H9 (cell line): ENCODE measurements around the gene USP21. TPM values are rescaled to one million over a fixed set of nuclear protein-coding genes. Genes with fewer than 3 reads are reported as not detected.

Experiments used
- DNase-seq: peaks from one replicate; pipeline ENCODE4 v3.0.0-alpha.2; 2017
- H2AFZ ChIP-seq: one replicate; pipeline ENCODE4 v1.6.1; 2013; ENCODE audit warnings: mild to moderate bottlenecking, low read length, control low read depth, moderate library complexity
- H2AK5ac ChIP-seq: 2 replicates; pipeline ENCODE4 v1.6.1; 2013; ENCODE audit warnings: low read length, control low read depth, mixed read lengths; ENCODE audit not compliant: insufficient read length
- H2BK120ac ChIP-seq: one replicate; pipeline ENCODE4 v1.6.1; 2013; ENCODE audit warnings: low read depth, mild to moderate bottlenecking, low read length, control low read depth, inconsistent platforms; ENCODE audit not compliant: poor library complexity, severe bottlenecking
- H2BK12ac ChIP-seq: 2 replicates; pipeline ENCODE4 v1.6.1; 2013; ENCODE audit warnings: low read length, control low read depth, mixed read lengths, low read depth; ENCODE audit not compliant: insufficient read length
- H2BK15ac ChIP-seq: 2 replicates; pipeline ENCODE4 v1.6.1; 2013; ENCODE audit warnings: low read depth, low read length, control low read depth
- H2BK20ac ChIP-seq: one replicate; pipeline ENCODE4 v1.6.1; 2013; ENCODE audit warnings: low read depth, mild to moderate bottlenecking, low read length, control low read depth, inconsistent platforms; ENCODE audit not compliant: poor library complexity, severe bottlenecking
- H2BK5ac ChIP-seq: 2 replicates; pipeline ENCODE4 v1.6.1; 2013; ENCODE audit warnings: low read length, control low read depth, mixed read lengths; ENCODE audit not compliant: insufficient read length
- H3K14ac ChIP-seq: 2 replicates; pipeline ENCODE4 v1.6.1; 2013; ENCODE audit warnings: low read length, control low read depth; ENCODE audit not compliant: insufficient read depth
- H3K18ac ChIP-seq: 2 replicates; pipeline ENCODE4 v1.6.1; 2013; ENCODE audit warnings: low read depth, mild to moderate bottlenecking, mixed read lengths, low read length, control low read depth; ENCODE audit not compliant: insufficient read length
- H3K23ac ChIP-seq: 2 replicates; pipeline ENCODE4 v1.6.1; 2013; ENCODE audit warnings: low read length, control low read depth, mixed read lengths, low read depth; ENCODE audit not compliant: insufficient read length
- H3K23me2 ChIP-seq: 2 replicates; pipeline ENCODE4 v1.6.1; 2013; ENCODE audit warnings: low read depth, mild to moderate bottlenecking, mixed read lengths, low read length, control low read depth; ENCODE audit not compliant: insufficient read length, poor library complexity, severe bottlenecking
- H3K27ac ChIP-seq: 2 replicates; pipeline ENCODE4 v1.5.1; 2013; ENCODE audit warnings: low read length, control low read depth, mixed read lengths, low read depth; ENCODE audit not compliant: insufficient read length
- H3K27me3 ChIP-seq: 2 replicates; pipeline ENCODE4 v1.6.1; 2013; ENCODE audit warnings: low read length, control low read depth, inconsistent platforms; ENCODE audit not compliant: insufficient read depth
- H3K4ac ChIP-seq: 2 replicates; pipeline ENCODE4 v1.6.1; 2013; ENCODE audit warnings: low read depth, mild to moderate bottlenecking, control low read depth, inconsistent platforms, low read length, moderate library complexity
- H3K4me1 ChIP-seq: 2 replicates; pipeline ENCODE4 v1.6.1; 2013; ENCODE audit warnings: low read length, control low read depth, inconsistent platforms; ENCODE audit not compliant: insufficient read depth
- H3K4me2 ChIP-seq: 2 replicates; pipeline ENCODE4 v1.6.1; 2013; ENCODE audit warnings: low read length, control low read depth, mixed read lengths; ENCODE audit not compliant: insufficient read length, insufficient read depth
- H3K56ac ChIP-seq: 2 replicates; pipeline ENCODE4 v1.6.1; 2013; ENCODE audit warnings: low read depth, mild to moderate bottlenecking, mixed read lengths, low read length, control low read depth; ENCODE audit not compliant: insufficient read length
- H3K79me1 ChIP-seq: 2 replicates; pipeline ENCODE4 v1.6.1; 2013; ENCODE audit warnings: low read depth, mild to moderate bottlenecking, moderate library complexity, low read length, control low read depth, inconsistent platforms; ENCODE audit not compliant: insufficient read depth, poor library complexity, severe bottlenecking
- H3K79me2 ChIP-seq: 2 replicates; pipeline ENCODE4 v1.6.1; 2013; ENCODE audit warnings: low read length, control low read depth, inconsistent platforms; ENCODE audit not compliant: insufficient read depth
- H3K9ac ChIP-seq: 2 replicates; pipeline ENCODE4 v1.6.1; 2013; ENCODE audit warnings: low read length, control low read depth, mixed read lengths; ENCODE audit not compliant: insufficient read length; ENCODE audit errors: extremely low read depth
- H3K9me3 ChIP-seq: one replicate; pipeline ENCODE4 v1.6.1; 2013; ENCODE audit warnings: low read depth, low read length, inconsistent platforms; ENCODE audit not compliant: control insufficient read depth
- H3T11ph ChIP-seq: one replicate; pipeline ENCODE4 v1.6.1; 2013; ENCODE audit warnings: mild to moderate bottlenecking, low read length, control low read depth, inconsistent platforms
- H4K20me1 ChIP-seq: one replicate; pipeline ENCODE4 v1.6.1; 2013; ENCODE audit not compliant: control insufficient read depth, insufficient read length, insufficient read depth
- H4K5ac ChIP-seq: 2 replicates; pipeline ENCODE4 v1.6.1; 2013; ENCODE audit warnings: low read depth, mild to moderate bottlenecking, mixed read lengths, low read length, control low read depth; ENCODE audit not compliant: insufficient read length
- H4K8ac ChIP-seq: replicated peaks from 2 replicates; pipeline ENCODE4 v1.6.1; 2013; ENCODE audit warnings: low read length, control low read depth, mixed read lengths, low read depth; ENCODE audit not compliant: insufficient read length
- H4K91ac ChIP-seq: 2 replicates; pipeline ENCODE4 v1.6.1; 2013; ENCODE audit warnings: low read depth, mild to moderate bottlenecking, moderate library complexity, mixed read lengths, low read length, control low read depth; ENCODE audit not compliant: insufficient read length
- H3K27ac Mint-ChIP-seq, 3 experiments: 2 replicates in 2 of 3; 3 replicates in 1 of 3; pipeline ENCODE4 v1.8.0; 2020 to 2021; ENCODE audit warnings: mixed read lengths in 3 of 3, mild to moderate bottlenecking in 1 of 3, moderate library complexity in 1 of 3
- H3K27me3 Mint-ChIP-seq: 2 replicates; pipeline ENCODE4 v1.8.0; 2021; ENCODE audit warnings: low read depth, mild to moderate bottlenecking, moderate library complexity, mixed read lengths
- H3K36me3 Mint-ChIP-seq, 3 experiments: 2 replicates in 2 of 3; 3 replicates in 1 of 3; pipeline ENCODE4 v1.8.0; 2020 to 2021; ENCODE audit warnings: low read depth in 3 of 3, mixed read lengths in 3 of 3; ENCODE audit not compliant: insufficient read depth in 1 of 3
- H3K4me1 Mint-ChIP-seq, 2 experiments: 2 replicates each; pipeline ENCODE4 v1.8.0; 2020; ENCODE audit warnings: mixed read lengths in 2 of 2
- H3K4me3 Mint-ChIP-seq, 2 experiments: 2 replicates in 1 of 2; 3 replicates in 1 of 2; pipeline ENCODE4 v1.8.0; 2020 to 2021; ENCODE audit warnings: mild to moderate bottlenecking in 2 of 2, mixed read lengths in 2 of 2, moderate library complexity in 1 of 2
- H3K9me3 Mint-ChIP-seq, 2 experiments: 2 replicates in 1 of 2; 3 replicates in 1 of 2; pipeline ENCODE4 v1.8.0; 2020; ENCODE audit warnings: mild to moderate bottlenecking in 2 of 2, mixed read lengths in 2 of 2, moderate library complexity in 1 of 2
- WGBS: extraction: QIAGEN DNeasy Blood & Tissue Kit; methylation state at CpG from one replicate; pipeline ENCODE4 v1.1.7; 2013; ENCODE audit warnings: missing lambda C conversion rate, low lambda C conversion rate, mixed read lengths; ENCODE audit not compliant: insufficient read length; ENCODE audit errors: extremely low coverage; 5-methylcytosine and 5-hydroxymethylcytosine counted together
- total RNA-seq: library from RNA; stranded (reverse); gene quantifications from 2 replicates; pipeline ENCODE4 v1.2.1, GENCODE V29; 2021
- TF ChIP-seq, protein P1 (sequence below): fragments of 200-600 bp; sonication (generic); conservative IDR thresholded peaks from 3 replicates; pipeline ENCODE4 v1.8.0; 2021; ENCODE audit warnings: antibody characterized with exemption, mild to moderate bottlenecking

USP21 gene
- total RNA-seq, 1 experiment from 2014 or later: 17.9 TPM

DNA sequence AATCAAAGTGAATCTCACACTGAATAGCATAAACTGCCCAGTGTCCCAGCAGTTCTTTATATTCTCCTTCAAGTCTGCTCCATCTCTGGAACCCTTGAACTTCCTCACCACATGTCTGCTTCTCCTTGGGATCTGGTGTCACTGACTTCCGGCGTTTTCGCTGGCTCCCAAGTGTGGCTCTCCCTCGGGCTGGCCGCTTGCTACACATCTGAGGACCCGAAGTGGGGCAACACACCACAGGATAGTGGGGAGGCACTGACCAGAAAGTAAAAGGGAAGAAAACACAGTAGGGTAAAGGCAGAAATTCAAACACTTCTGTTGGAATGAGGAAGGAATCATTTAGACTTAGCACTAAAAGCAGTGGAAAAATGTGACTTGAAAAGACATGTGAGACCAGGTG is 36.3 kb upstream of the USP21 start:
- H3T11ph ChIP-seq: no peak overlapping the region
- no peak overlapping the region for H3K23ac ChIP-seq
- peaks cover 40 to 81% (median 77%) of the 10 kb centered on the region in 3 experiments; a peak in 6 of 7 replicates for H3K36me3 Mint-ChIP-seq
- H3K56ac ChIP-seq: no peak overlapping the region
- no peaks in the 10 kb centered on the region for H3K79me1 ChIP-seq
- H3K4ac ChIP-seq: no peak overlapping the region
- H2AK5ac ChIP-seq: no peak overlapping the region
- H3K14ac ChIP-seq: no peak overlapping the region
- H4K20me1 ChIP-seq: no peaks in the 10 kb centered on the region
- H3K9me3 Mint-ChIP-seq: no peaks in the 10 kb centered on the region
- no peak overlapping the region for H2BK5ac ChIP-seq
- no peaks in the 10 kb centered on the region for H3K9me3 ChIP-seq
- no CpG with 5 or more reads among the region's 6 CpGs for WGBS
- H4K8ac ChIP-seq: no peak overlapping the region
- H3K4me1 Mint-ChIP-seq: peaks cover 14 to 18% of the 10 kb centered on the region in 2 experiments
- DNase-seq: no peak
- H2BK15ac ChIP-seq: no peak overlapping the region
- no peak overlapping the region for H3K4me3 Mint-ChIP-seq
- H3K4me1 ChIP-seq: peaks cover 5% of the 10 kb centered on the region; the same call in 1 of the 2 replicates
- H3K27me3 ChIP-seq: no peaks in the 10 kb centered on the region
- no peak overlapping the region; a peak in 1 of 7 replicates for H3K27ac Mint-ChIP-seq
- no peak overlapping the region for H2BK12ac ChIP-seq
- no peaks in the 10 kb centered on the region for H3K79me2 ChIP-seq
- H4K91ac ChIP-seq: no peak overlapping the region
- H3K18ac ChIP-seq: no peak overlapping the region
- no peak overlapping the region for H2AFZ ChIP-seq
- no peak overlapping the region for H3K27ac ChIP-seq
- no peak overlapping the region for H2BK20ac ChIP-seq
- H3K23me2 ChIP-seq: peaks cover 9% of the 10 kb centered on the region
- no peak overlapping the region for H3K4me2 ChIP-seq
- H3K9ac ChIP-seq: no peak overlapping the region
- no peaks in the 10 kb centered on the region for H3K27me3 Mint-ChIP-seq
- TF ChIP-seq, protein P1, sequence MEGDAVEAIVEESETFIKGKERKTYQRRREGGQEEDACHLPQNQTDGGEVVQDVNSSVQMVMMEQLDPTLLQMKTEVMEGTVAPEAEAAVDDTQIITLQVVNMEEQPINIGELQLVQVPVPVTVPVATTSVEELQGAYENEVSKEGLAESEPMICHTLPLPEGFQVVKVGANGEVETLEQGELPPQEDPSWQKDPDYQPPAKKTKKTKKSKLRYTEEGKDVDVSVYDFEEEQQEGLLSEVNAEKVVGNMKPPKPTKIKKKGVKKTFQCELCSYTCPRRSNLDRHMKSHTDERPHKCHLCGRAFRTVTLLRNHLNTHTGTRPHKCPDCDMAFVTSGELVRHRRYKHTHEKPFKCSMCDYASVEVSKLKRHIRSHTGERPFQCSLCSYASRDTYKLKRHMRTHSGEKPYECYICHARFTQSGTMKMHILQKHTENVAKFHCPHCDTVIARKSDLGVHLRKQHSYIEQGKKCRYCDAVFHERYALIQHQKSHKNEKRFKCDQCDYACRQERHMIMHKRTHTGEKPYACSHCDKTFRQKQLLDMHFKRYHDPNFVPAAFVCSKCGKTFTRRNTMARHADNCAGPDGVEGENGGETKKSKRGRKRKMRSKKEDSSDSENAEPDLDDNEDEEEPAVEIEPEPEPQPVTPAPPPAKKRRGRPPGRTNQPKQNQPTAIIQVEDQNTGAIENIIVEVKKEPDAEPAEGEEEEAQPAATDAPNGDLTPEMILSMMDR: no peak
- H2BK120ac ChIP-seq: no peak overlapping the region
- no peak overlapping the region for H4K5ac ChIP-seq
